WERI-Rb-1 (cell line): Measurements from ENCODE around the gene ATG13.

Experiments used
- DNase-seq: peaks from one replicate; pipeline ENCODE4 v3.0.0-alpha.2; 2020
- H3K27ac ChIP-seq: fragments of 250-450 bp; sonication (Bioruptor Pico); 2 replicates; pipeline ENCODE4 v1.5.1; 2020; ENCODE audit warnings: mild to moderate bottlenecking, moderate library complexity
- H3K27me3 ChIP-seq: fragments of 250-450 bp; sonication (Bioruptor Pico); 2 replicates; pipeline ENCODE4 v1.5.1; 2021; ENCODE audit warnings: mild to moderate bottlenecking, low read depth, moderate library complexity; ENCODE audit not compliant: insufficient read depth, severe bottlenecking
- H3K36me3 ChIP-seq: fragments of 250-450 bp; sonication (Bioruptor Pico); 2 replicates; pipeline ENCODE4 v1.5.1; 2020; ENCODE audit warnings: mild to moderate bottlenecking, moderate library complexity
- H3K4me3 ChIP-seq: 2 replicates; pipeline ENCODE4 v1.5.1; 2011; ENCODE audit warnings: low read depth, mild to moderate bottlenecking, control low read depth, low read length
- H3K9me3 ChIP-seq: fragments of 250-450 bp; sonication (Bioruptor Pico); 2 replicates; pipeline ENCODE4 v1.5.1; 2021; ENCODE audit warnings: mild to moderate bottlenecking, moderate library complexity; ENCODE audit not compliant: severe bottlenecking
- TF ChIP-seq, protein P1 (sequence below): IDR thresholded peaks from 2 replicates; pipeline ENCODE4 v1.5.1; 2011; ENCODE audit warnings: low read depth, mild to moderate bottlenecking, control low read depth, inconsistent platforms, low read length

ATG13 gene

DNA sequence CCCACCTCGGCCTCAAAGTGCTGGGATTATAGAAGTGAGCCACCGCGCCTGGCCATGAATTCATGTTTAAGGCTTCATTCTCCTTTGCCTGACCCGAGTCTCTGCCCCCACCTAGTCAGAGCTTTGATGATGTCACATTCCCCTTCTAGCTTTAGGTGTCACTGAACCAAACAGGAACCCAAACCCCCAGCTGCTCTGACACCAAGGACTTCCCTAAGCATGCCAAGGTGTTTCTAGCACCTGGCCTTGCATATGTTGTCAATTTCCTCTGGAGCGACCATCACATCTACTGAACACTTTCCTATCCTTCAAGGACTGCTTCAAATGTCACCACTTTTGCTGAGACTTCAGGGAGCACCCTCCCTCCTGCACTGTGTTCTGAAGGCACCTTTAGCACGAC lies 103.9 kb downstream of the ATG13 start:
- H3K9me3 ChIP-seq, result no peaks in the 10 kb centered on the region
- no peak overlapping the region for H3K27ac ChIP-seq
- no peaks in the 10 kb centered on the region for H3K27me3 ChIP-seq
- TF ChIP-seq, protein P1, sequence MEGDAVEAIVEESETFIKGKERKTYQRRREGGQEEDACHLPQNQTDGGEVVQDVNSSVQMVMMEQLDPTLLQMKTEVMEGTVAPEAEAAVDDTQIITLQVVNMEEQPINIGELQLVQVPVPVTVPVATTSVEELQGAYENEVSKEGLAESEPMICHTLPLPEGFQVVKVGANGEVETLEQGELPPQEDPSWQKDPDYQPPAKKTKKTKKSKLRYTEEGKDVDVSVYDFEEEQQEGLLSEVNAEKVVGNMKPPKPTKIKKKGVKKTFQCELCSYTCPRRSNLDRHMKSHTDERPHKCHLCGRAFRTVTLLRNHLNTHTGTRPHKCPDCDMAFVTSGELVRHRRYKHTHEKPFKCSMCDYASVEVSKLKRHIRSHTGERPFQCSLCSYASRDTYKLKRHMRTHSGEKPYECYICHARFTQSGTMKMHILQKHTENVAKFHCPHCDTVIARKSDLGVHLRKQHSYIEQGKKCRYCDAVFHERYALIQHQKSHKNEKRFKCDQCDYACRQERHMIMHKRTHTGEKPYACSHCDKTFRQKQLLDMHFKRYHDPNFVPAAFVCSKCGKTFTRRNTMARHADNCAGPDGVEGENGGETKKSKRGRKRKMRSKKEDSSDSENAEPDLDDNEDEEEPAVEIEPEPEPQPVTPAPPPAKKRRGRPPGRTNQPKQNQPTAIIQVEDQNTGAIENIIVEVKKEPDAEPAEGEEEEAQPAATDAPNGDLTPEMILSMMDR, result no peak
- no peak for DNase-seq
- no peak overlapping the region for H3K4me3 ChIP-seq
- H3K36me3 ChIP-seq, result no peaks in the 10 kb centered on the region

DNA sequence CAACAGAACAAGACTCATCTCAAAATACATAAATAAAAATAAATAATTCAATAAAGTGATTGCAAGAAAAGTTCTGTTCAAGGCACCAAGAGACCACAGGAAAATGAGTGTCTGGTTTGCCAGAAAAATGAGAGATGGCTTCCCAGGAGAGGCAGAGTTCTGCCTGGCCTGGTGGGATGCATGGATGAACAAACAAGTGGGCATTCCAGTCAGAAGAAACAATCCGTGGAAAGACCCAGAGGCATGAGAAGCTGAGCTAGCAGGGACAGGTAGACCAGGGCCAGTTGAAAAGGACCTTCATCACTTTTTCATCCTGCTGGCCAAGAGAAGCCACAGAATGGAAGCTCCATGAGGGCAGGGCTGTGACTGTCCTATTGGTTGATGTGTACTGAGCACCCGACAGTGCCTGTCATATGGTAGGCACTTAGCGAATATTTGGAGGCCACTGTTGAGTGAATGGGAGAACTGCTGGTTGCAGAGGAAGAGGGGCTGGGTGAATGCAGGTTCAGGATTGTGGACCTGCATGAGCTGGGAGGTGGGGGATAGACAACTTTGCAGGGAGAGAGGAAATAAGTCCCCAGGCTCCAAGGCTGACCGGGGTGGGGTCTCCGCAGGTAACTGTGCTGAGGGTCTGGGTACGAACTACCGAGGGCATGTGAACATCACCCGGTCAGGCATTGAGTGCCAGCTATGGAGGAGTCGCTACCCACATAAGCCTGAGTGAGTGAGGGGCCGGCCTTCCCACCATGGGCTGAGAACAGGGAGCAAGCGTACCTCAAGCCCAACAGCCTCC lies 105.4 kb downstream of the ATG13 start:
- TF ChIP-seq, protein P1, result no peak
- no peak for DNase-seq
- H3K9me3 ChIP-seq, result no peaks in the 10 kb centered on the region
- H3K36me3 ChIP-seq, result no peaks in the 10 kb centered on the region
- no peak overlapping the region for H3K27ac ChIP-seq
- no peaks in the 10 kb centered on the region for H3K27me3 ChIP-seq
- no peak overlapping the region for H3K4me3 ChIP-seq

DNA sequence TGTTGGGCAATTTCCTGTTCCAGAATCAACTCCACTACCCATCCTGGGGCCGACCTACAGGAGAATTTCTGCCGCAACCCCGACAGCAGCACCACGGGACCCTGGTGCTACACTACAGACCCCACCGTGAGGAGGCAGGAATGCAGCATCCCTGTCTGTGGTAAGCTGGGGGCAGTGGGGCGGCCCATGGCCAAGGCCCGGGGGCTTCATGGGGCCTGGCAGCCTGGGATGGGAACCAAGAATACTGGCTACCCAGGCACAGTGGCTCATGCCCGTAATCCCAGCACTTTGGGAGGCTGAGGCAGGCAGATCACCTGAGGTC lies 106.0 kb downstream of the ATG13 start:
- DNase-seq, result no peak
- H3K27ac ChIP-seq, result no peak overlapping the region
- TF ChIP-seq, protein P1, result no peak

DNA sequence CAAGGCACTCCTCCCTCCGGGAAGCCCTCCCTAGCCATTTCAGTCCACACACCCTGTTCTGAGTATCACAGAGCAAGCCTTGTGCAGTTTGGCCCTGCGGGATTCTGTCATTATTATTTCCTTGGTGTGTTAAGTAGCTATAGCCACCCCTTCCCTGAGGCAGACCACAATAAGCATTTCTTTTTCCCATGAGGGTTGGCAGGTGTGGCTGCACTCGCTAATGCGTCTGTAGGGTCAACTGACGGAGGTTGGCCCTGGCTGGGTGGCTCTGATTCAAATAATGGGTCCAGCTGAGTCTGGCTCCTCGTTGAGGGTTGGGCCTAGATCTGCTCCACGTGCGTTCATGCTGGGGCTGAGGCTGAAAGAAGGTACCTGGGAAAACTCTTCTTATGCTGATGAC lies 106.7 kb downstream of the ATG13 start:
- Histone ChIP-seq H3K36me3 (no peaks in the 10 kb centered on the region), H3K9me3 (no peaks in the 10 kb centered on the region), H3K27ac (no peak overlapping the region), H3K27me3 (no peaks in the 10 kb centered on the region), H3K4me3 (no peak overlapping the region)
- DNase-seq, result no peak
- TF ChIP-seq, protein P1, result no peak

More for the DNA sequence above, 106.0 kb downstream of the ATG13 start:
- Histone ChIP-seq H3K9me3 (no peaks in the 10 kb centered on the region), H3K36me3 (no peaks in the 10 kb centered on the region), H3K4me3 (no peak overlapping the region), H3K27me3 (no peaks in the 10 kb centered on the region)
